Inferior parietal cortex (tissue), 1 donor: ENCODE measurements around the gene ABCA2.
"Not testable (repeated sequence)": the region's sequence is repeated elsewhere in the genome, so short reads cannot be mapped to it uniquely, and the experiment has no call there.

Source experiments
- DNase-seq: peaks from one replicate; pipeline ENCODE4 v3.0.0-alpha.2; 2016; ENCODE audit errors: extremely low spot score

ABCA2 gene

GRCh38 chr9:137017071-137017470, 11.0 kb downstream of the ABCA2 start:
- no peak for DNase-seq

GRCh38 chr9:137016436-137016835, 11.6 kb downstream of the ABCA2 start:
- DNase-seq: no peak

GRCh38 chr9:137015976-137016375, 12.1 kb downstream of the ABCA2 start:
- no peak for DNase-seq

GRCh38 chr9:137015540-137015930, 12.5 kb downstream of the ABCA2 start:
- no peak for DNase-seq

GRCh38 chr9:137014776-137015539, 13.1 kb downstream of the ABCA2 start:
- DNase-seq: no peak

- no peak for DNase-seq
Observed at GRCh38 chr9:137014166-137014565, 13.9 kb downstream of the ABCA2 start.

GRCh38 chr9:137013571-137013940, 14.5 kb downstream of the ABCA2 start:
- DNase-seq: no peak

- DNase-seq: no peak
Observed at GRCh38 chr9:137012694-137013570, 15.1 kb downstream of the ABCA2 start.

GRCh38 chr9:137011907-137012675, 15.9 kb downstream of the ABCA2 start:
- DNase-seq: no peak

- DNase-seq: no peak
Observed at GRCh38 chr9:137011156-137011555, 16.9 kb downstream of the ABCA2 start.

- no peak for DNase-seq
Observed at GRCh38 chr9:137009938-137010732, 17.9 kb downstream of the ABCA2 start.

- DNase-seq: no peak
Observed at GRCh38 chr9:137009217-137009616, 18.8 kb downstream of the ABCA2 start.

GRCh38 chr9:137008312-137008711, 19.7 kb downstream of the ABCA2 start:
- no peak for DNase-seq

GRCh38 chr9:137007816-137008270, 20.2 kb downstream of the ABCA2 start:
- DNase-seq: no peak

GRCh38 chr9:137007108-137007815, 20.8 kb downstream of the ABCA2 start:
- DNase-seq: no peak

GRCh38 chr9:137006116-137007003, 21.7 kb downstream of the ABCA2 start:
- no peak for DNase-seq

GRCh38 chr9:137004285-137004684, 23.8 kb downstream of the ABCA2 start:
- DNase-seq: not testable (repeated sequence)

GRCh38 chr9:137002646-137003041, 25.4 kb downstream of the ABCA2 start:
- DNase-seq: no peak

GRCh38 chr9:137001857-137002645, 26.0 kb downstream of the ABCA2 start:
- DNase-seq: no peak
